Gastrocnemius medialis (tissue), 4 donors: ENCODE data around the gene OTX1. TPM values are rescaled to one million over a fixed set of nuclear protein-coding genes. Genes with fewer than 3 reads are reported as not detected.
"Not testable (repeated sequence)": the region's sequence is repeated elsewhere in the genome, so short reads cannot be mapped to it uniquely, and the experiment has no call there.

ENCODE experiments used
- ATAC-seq, 2 donors: fragments of 150-250 bp; one replicate each; pipeline ENCODE4 v1.9.1; 2016
- DNase-seq, 2 donors: peaks; one replicate each; pipeline ENCODE4 v3.0.0-alpha.2; 2019
- H3K27ac ChIP-seq, 4 donors: fragments of 200-600 bp; sonication (generic); 1 replicate in 1 of 4; 2 replicates in 3 of 4; pipeline ENCODE4 v1.5.1; 2016 to 2018; ENCODE audit warnings: mild to moderate bottlenecking in 2 of 4, moderate library complexity in 1 of 4
- H3K27me3 ChIP-seq, 3 donors: fragments of 200-600 bp; sonication (generic) in 2 of 3; 1 replicate in 1 of 3; 2 replicates in 2 of 3; pipeline versions ENCODE4 v1.5.1 to v1.6.0; 2016 to 2019; ENCODE audit warnings: mild to moderate bottlenecking in 1 of 3, moderate library complexity in 1 of 3
- H3K36me3 ChIP-seq, 2 donors: fragments of 200-600 bp; sonication (generic) in 1 of 2; one replicate each; pipeline ENCODE4 v1.5.1; 2017 to 2018
- H3K4me1 ChIP-seq, 2 donors: fragments of 200-600 bp; sonication (generic) in 1 of 2; one replicate each; pipeline ENCODE4 v1.5.1; 2016 to 2017; ENCODE audit warnings: mild to moderate bottlenecking in 2 of 2
- H3K4me3 ChIP-seq, 4 donors: fragments of 200-600 bp; sonication (generic) in 3 of 4; 1 replicate in 1 of 4; 2 replicates in 3 of 4; pipeline ENCODE4 v1.5.1; 2016 to 2019; ENCODE audit warnings: mild to moderate bottlenecking in 2 of 4
- H3K9me3 ChIP-seq, 3 donors: fragments of 200-600 bp; sonication (generic) in 2 of 3; 1 replicate in 1 of 3; 2 replicates in 2 of 3; pipeline ENCODE4 v1.5.1; 2016 to 2019
- CTCF ChIP-seq, 5 experiments: fragments of 450-650 bp in 3 of 5; fragments of 200-600 bp in 2 of 5; sonication (generic) in 2 of 5; IDR thresholded peaks in 4 of 5; conservative IDR thresholded peaks in 1 of 5; 1 replicate in 4 of 5; 2 replicates in 1 of 5; pipeline ENCODE4 v1.5.1; 2016 to 2019; ENCODE audit warnings: antibody characterized with exemption in 5 of 5, mild to moderate bottlenecking in 3 of 5, moderate library complexity in 3 of 5
- POLR2A ChIP-seq, 2 donors: fragments of 450-650 bp; IDR thresholded peaks; one replicate each; pipeline ENCODE4 v1.6.1; 2017; ENCODE audit warnings: antibody characterized with exemption in 2 of 2, mild to moderate bottlenecking in 2 of 2, moderate library complexity in 2 of 2
- in situ Hi-C, 4 donors: fragments of 200-750 bp; cut with MboI; loops; one replicate each; pipeline versions ENCODE4 v1.15.0 to v1.8.0; 2017; ENCODE audit warnings: low sequenced_read_pairs in 4 of 4
- intact Hi-C: fragments of 100-400 bp; cut with DNase I; formaldehyde crosslinking; loops from one replicate; pipeline ENCODE4 v1.15.1; 2023; ENCODE audit warnings: low total_unique reads
- total RNA-seq, 4 donors: library from RNA; depleted of rRNA; stranded (reverse); fragments of >200 nt; gene quantifications; one replicate each; pipeline versions ENCODE4 v1.1.0 to v1.2.3, GENCODE V29; 2016

The OTX1 gene
- total RNA-seq, 4 donors from 2014 or later = not detected

DNA sequence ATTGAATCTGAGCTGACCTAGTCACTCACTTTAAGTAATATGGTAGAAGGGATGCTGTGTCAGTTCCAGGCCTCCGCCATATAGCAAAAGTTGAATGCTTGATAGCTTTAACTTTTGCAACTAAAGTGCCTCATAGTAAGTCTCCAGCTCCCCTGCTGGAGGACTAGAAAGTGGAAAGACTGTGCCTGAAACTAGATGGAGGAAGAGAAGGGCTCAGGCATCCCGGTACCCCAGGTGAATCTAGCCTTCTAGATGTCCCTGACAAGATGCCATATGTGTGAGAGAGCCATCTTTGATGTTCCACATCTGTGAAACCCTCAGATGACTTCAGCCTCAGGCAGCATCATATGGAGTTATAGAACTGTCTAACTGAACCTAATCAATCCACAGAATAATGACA lies 21.0 kb downstream of the OTX1 start:
- no peak overlapping the region for H3K27ac ChIP-seq
- ATAC-seq (no peak), DNase-seq (no peak)
- H3K27me3 ChIP-seq = peaks cover 11 to 24% (median 16%) of the 10 kb centered on the region in 3 donors
- intact Hi-C loops (no loop called here), in situ Hi-C loops (no loop called here)
- H3K9me3 ChIP-seq = no peaks in the 10 kb centered on the region
- TF ChIP-seq CTCF (IDR thresholded peaks at IDR 0.05 in 4 of 5, conservative IDR thresholded peaks at IDR 0.05 in 1 of 5) (no peak), POLR2A (IDR thresholded peaks at IDR 0.05) (no peak)
- H3K4me1 ChIP-seq = no peaks in the 10 kb centered on the region
- H3K36me3 ChIP-seq = no peaks in the 10 kb centered on the region
- H3K4me3 ChIP-seq = no peak overlapping the region

- Histone ChIP-seq H3K4me1 (no peaks in the 10 kb centered on the region), H3K4me3 (no peak overlapping the region), H3K9me3 (no peaks in the 10 kb centered on the region), H3K27ac (no peak overlapping the region), H3K27me3 (peaks cover 0 to 7% (median 3%) of the 10 kb centered on the region in 3 donors), H3K36me3 (no peaks in the 10 kb centered on the region)
- in situ Hi-C loops (no loop called here), intact Hi-C loops (no loop called here)
- ATAC-seq (no peak), DNase-seq (no peak)
- TF ChIP-seq POLR2A (IDR thresholded peaks at IDR 0.05) = no peak
- no peak for TF ChIP-seq CTCF (IDR thresholded peaks at IDR 0.05 in 4 of 5, conservative IDR thresholded peaks at IDR 0.05 in 1 of 5)
Measured at GRCh38 chr2:63073994-63074393, 23.4 kb downstream of the OTX1 start.

DNA sequence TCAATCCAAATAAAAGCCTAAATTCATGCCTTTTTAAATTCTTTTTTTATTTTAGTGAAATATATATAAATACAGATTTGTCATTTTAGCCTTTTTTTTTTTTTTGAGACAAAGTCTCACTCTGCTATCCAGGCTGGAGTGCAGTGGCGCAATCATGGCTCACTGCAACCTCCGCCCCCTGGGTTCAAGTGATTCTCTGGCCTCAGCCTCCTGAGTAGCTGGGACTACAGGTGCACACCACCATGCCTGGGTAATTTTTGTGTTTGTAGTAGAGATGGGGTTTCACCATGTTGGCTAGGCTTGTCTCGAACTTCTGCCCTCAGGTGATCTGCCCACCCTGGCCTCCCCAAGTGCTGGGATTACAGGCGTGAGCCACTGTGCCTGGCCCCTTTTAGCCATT lies 23.8 kb downstream of the OTX1 start:
- DNase-seq, H3K9me3 ChIP-seq, H3K4me1 ChIP-seq, H3K27me3 ChIP-seq, ATAC-seq, intact Hi-C loops, H3K27ac ChIP-seq, H3K4me3 ChIP-seq, in situ Hi-C loops, H3K36me3 ChIP-seq: not testable (repeated sequence)

- peaks cover 0 to 3% (median 3%) of the 10 kb centered on the region in 3 donors for H3K27me3 ChIP-seq
- intact Hi-C loops (no loop called here), in situ Hi-C loops (no loop called here)
- no peak for ATAC-seq
- TF ChIP-seq CTCF (IDR thresholded peaks at IDR 0.05 in 4 of 5, conservative IDR thresholded peaks at IDR 0.05 in 1 of 5) (no peak), POLR2A (IDR thresholded peaks at IDR 0.05) (no peak)
- H3K27ac ChIP-seq = no peak overlapping the region
- DNase-seq = no peak
- H3K4me3 ChIP-seq = no peak overlapping the region
- H3K36me3 ChIP-seq = no peaks in the 10 kb centered on the region
- no peaks in the 10 kb centered on the region for H3K9me3 ChIP-seq
- H3K4me1 ChIP-seq = no peaks in the 10 kb centered on the region
Measured at GRCh38 chr2:63078852-63079606, 28.4 kb downstream of the OTX1 start.

GRCh38 chr2:63081404-63081803 lies 30.8 kb downstream of the OTX1 start:
- ATAC-seq = no peak
- H3K27me3 ChIP-seq = peaks cover 0 to 3% (median 3%) of the 10 kb centered on the region in 3 donors

More at GRCh38 chr2:63081404-63081803, 30.8 kb downstream of the OTX1 start:
- H3K9me3 ChIP-seq = no peaks in the 10 kb centered on the region
- TF ChIP-seq CTCF (IDR thresholded peaks at IDR 0.05 in 4 of 5, conservative IDR thresholded peaks at IDR 0.05 in 1 of 5) (no peak), POLR2A (IDR thresholded peaks at IDR 0.05) (no peak)
- in situ Hi-C loops = no loop called here
- no peaks in the 10 kb centered on the region for H3K36me3 ChIP-seq
- no peak overlapping the region for H3K4me3 ChIP-seq
- DNase-seq = no peak
- H3K27ac ChIP-seq = no peak overlapping the region
- no peaks in the 10 kb centered on the region for H3K4me1 ChIP-seq
- intact Hi-C loops = no loop called here
